OCI-LY1 (cell line): Measurements from ENCODE around the gene ARHGAP35.

Source experiments
- EZH2 ChIP-seq: fragments of 200-600 bp; sonication (generic), shearing (Covaris generic); IDR thresholded peaks from 2 replicates; pipeline ENCODE4 v1.8.0; 2017; ENCODE audit warnings: borderline replicate concordance, mixed run types, mild to moderate bottlenecking, antibody characterized with exemption, low read length, moderate library complexity, mixed read lengths
- TF ChIP-seq, protein P1 (sequence below): fragments of 200-600 bp; sonication (generic), shearing (Covaris generic); IDR thresholded peaks from 2 replicates; pipeline ENCODE4 v1.5.1; 2017; ENCODE audit warnings: mild to moderate bottlenecking, antibody characterized with exemption, low read length, moderate library complexity, mixed read lengths

GRCh38 chr19:46850228-46851203, 10.3 kb upstream of the ARHGAP35 start, which contains the start of gene AP2S1:
- TF ChIP-seq, protein P1, sequence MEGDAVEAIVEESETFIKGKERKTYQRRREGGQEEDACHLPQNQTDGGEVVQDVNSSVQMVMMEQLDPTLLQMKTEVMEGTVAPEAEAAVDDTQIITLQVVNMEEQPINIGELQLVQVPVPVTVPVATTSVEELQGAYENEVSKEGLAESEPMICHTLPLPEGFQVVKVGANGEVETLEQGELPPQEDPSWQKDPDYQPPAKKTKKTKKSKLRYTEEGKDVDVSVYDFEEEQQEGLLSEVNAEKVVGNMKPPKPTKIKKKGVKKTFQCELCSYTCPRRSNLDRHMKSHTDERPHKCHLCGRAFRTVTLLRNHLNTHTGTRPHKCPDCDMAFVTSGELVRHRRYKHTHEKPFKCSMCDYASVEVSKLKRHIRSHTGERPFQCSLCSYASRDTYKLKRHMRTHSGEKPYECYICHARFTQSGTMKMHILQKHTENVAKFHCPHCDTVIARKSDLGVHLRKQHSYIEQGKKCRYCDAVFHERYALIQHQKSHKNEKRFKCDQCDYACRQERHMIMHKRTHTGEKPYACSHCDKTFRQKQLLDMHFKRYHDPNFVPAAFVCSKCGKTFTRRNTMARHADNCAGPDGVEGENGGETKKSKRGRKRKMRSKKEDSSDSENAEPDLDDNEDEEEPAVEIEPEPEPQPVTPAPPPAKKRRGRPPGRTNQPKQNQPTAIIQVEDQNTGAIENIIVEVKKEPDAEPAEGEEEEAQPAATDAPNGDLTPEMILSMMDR: no peak
- TF ChIP-seq EZH2: no peak
